ENCODE measurements around the gene MCF2L.

GRCh38 chr13:113005076-113005865 lies 36.3 kb downstream of the MCF2L start:
- TF ChIP-seq CTCF (conservative IDR thresholded peaks at IDR 0.05; ENCODE audit: low read length) = no peak
- no peak for TF ChIP-seq EZH2phosphoT487 (IDR thresholded peaks at IDR 0.05; ENCODE audit: borderline replicate concordance, low read depth, low read length)

All from OCI-LY7 (cell line).